GM10266 (cell line): ENCODE data around the gene DCBLD2.

Source experiments
- DNase-seq: peaks from one replicate; pipeline ENCODE4 v3.0.0; 2012; ENCODE audit errors: extremely low spot score
- CTCF ChIP-seq: IDR thresholded peaks from 2 replicates; pipeline ENCODE4 v1.5.1; 2012; ENCODE audit warnings: mild to moderate bottlenecking, low read depth; ENCODE audit not compliant: control insufficient read depth, insufficient read depth; ENCODE audit errors: missing control alignments

Gene DCBLD2

GRCh38 chr3:98827221-98827920 is 74.1 kb downstream of the DCBLD2 start:
- no peak for DNase-seq
- TF ChIP-seq CTCF = no peak

- no peak for DNase-seq
- TF ChIP-seq CTCF = no peak
Measured at GRCh38 chr3:98826126-98826525, 75.4 kb downstream of the DCBLD2 start.

- no peak for DNase-seq
- TF ChIP-seq CTCF = peak; percentile 29
Measured at GRCh38 chr3:98824256-98824655, 77.2 kb downstream of the DCBLD2 start.

- DNase-seq = no peak
- TF ChIP-seq CTCF = no peak
Measured at GRCh38 chr3:98823791-98824190, 77.7 kb downstream of the DCBLD2 start.

- no peak for TF ChIP-seq CTCF
- no peak for DNase-seq
Measured at GRCh38 chr3:98821063-98821462, 80.4 kb downstream of the DCBLD2 start.

- peak; percentile 57 for DNase-seq
- TF ChIP-seq CTCF = peak; percentile 51
Measured at GRCh38 chr3:98817547-98818041, 83.9 kb downstream of the DCBLD2 start.

- no peak for TF ChIP-seq CTCF
- DNase-seq = no peak
Measured at GRCh38 chr3:98814817-98815420, 86.6 kb downstream of the DCBLD2 start.
